HCT116 (cell line): Measurements from ENCODE around the gene TOX2. TPM values are rescaled to one million over a fixed set of nuclear protein-coding genes. Genes with fewer than 3 reads are reported as not detected.

Experiments used
- ATAC-seq: fragments of 200-7000 bp; cut with Tn5 transposase; 2 replicates; pipeline ENCODE4 v1.9.1; 2020; ENCODE audit warnings: mild to moderate bottlenecking, moderate library complexity
- BruUV-seq: library from RNA; stranded (reverse); fragments of 400-500 nt; replicated peaks from 2 replicates; lab custom pipeline; 2021; lab: Mats Ljungman, UMichigan
- CTCF ChIA-PET: fragments of 300-600 bp; sonication (Branson Sonifier 250); formaldehyde crosslinking; loops from one replicate; lab custom pipeline; 2021; ENCODE audit warnings: antibody characterized with exemption; lab: Charles Lee
- POLR2A ChIA-PET: fragments of 300-600, 350-600 bp; sonication (Branson Sonifier 250); formaldehyde crosslinking; loops from one replicate; lab custom pipeline; 2021; ENCODE audit warnings: antibody characterized with exemption; lab: Charles Lee
- RAD21 ChIA-PET, 2 experiments: fragments of 300-600 bp; sonication (Branson Sonifier 250); formaldehyde crosslinking; loops; one replicate each; lab custom pipeline; 2023; ENCODE audit warnings: low total read pairs in 2 of 2; ENCODE audit not compliant: uncharacterized antibody in 2 of 2, unreplicated experiment in 2 of 2, low non-redundant PET in 1 of 2; lab: Charles Lee
- DNase-seq: peaks from one replicate; pipeline ENCODE4 v3.0.0-alpha.2; 2010; ENCODE audit warnings: low read depth, low spot score
- H2AFZ ChIP-seq: fragments of 200-600 bp; shearing (Covaris generic), sonication (generic); 2 replicates; pipeline ENCODE4 v1.6.1; 2017; ENCODE audit warnings: low read depth, mixed run types, mixed read lengths, antibody characterized with exemption, low read length; ENCODE audit not compliant: poor library complexity, severe bottlenecking
- H3K27ac ChIP-seq: 2 replicates; pipeline ENCODE4 v1.5.1; 2012; ENCODE audit warnings: low read depth, low read length
- H3K27me3 ChIP-seq: fragments of 200-600 bp; sonication (generic); 2 replicates; pipeline ENCODE4 v1.6.1; 2016; ENCODE audit warnings: mixed run types, low read length, mixed read lengths; ENCODE audit not compliant: insufficient read depth
- H3K36me3 ChIP-seq, 2 experiments: fragments of 200-500 bp in 1 of 2; fragments of 200-600 bp in 1 of 2; sonication (Bioruptor generic) in 1 of 2; sonication (generic) in 1 of 2; 2 replicates each; pipeline versions ENCODE4 v1.5.1 to v1.6.1; 2014 to 2016; ENCODE audit warnings: low read length in 2 of 2, inconsistent platforms in 1 of 2, mixed read lengths in 1 of 2, mixed run types in 1 of 2; ENCODE audit not compliant: insufficient read depth in 2 of 2, control insufficient read depth in 1 of 2
- H3K4me1 ChIP-seq, 2 experiments: fragments of 200-600 bp in 1 of 2; sonication (generic) in 1 of 2; 2 replicates each; pipeline versions ENCODE4 v1.5.1 to v1.6.1; 2012 to 2017; ENCODE audit warnings: low read length in 2 of 2, inconsistent platforms in 1 of 2, mild to moderate bottlenecking in 1 of 2, mixed read lengths in 1 of 2, mixed run types in 1 of 2, moderate library complexity in 1 of 2; ENCODE audit not compliant: insufficient read depth in 2 of 2, control insufficient read depth in 1 of 2
- H3K4me2 ChIP-seq: fragments of 200-600 bp; sonication (generic); 2 replicates; pipeline ENCODE4 v1.6.1; 2017; ENCODE audit warnings: mixed run types, low read length, mixed read lengths
- H3K4me3 ChIP-seq, 2 experiments: fragments of 200-600 bp in 1 of 2; sonication (generic) in 1 of 2; replicated peaks in 1 of 2; 2 replicates each; pipeline ENCODE4 v1.5.1; 2011 to 2016; ENCODE audit warnings: low read length in 2 of 2, control low read depth in 1 of 2, low read depth in 1 of 2, mild to moderate bottlenecking in 1 of 2, mixed read lengths in 1 of 2, mixed run types in 1 of 2
- H3K79me2 ChIP-seq: fragments of 200-600 bp; sonication (generic); 2 replicates; pipeline ENCODE4 v1.6.1; 2017; ENCODE audit warnings: mild to moderate bottlenecking, mixed run types, low read length, moderate library complexity, mixed read lengths; ENCODE audit not compliant: insufficient read depth
- H3K9ac ChIP-seq: fragments of 200-600 bp; sonication (generic); 2 replicates; pipeline ENCODE4 v1.6.1; 2016; ENCODE audit warnings: low read length, mixed read lengths
- H3K9me2 ChIP-seq: fragments of 200-600 bp; sonication (generic), shearing (Covaris generic); 2 replicates; pipeline ENCODE4 v1.6.1; 2017; ENCODE audit warnings: mixed run types, mild to moderate bottlenecking, moderate library complexity; ENCODE audit not compliant: insufficient read depth
- H3K9me3 ChIP-seq, 2 experiments: fragments of 200-500 bp in 1 of 2; fragments of 200-600 bp in 1 of 2; sonication (Bioruptor generic) in 1 of 2; sonication (generic) in 1 of 2; 2 replicates each; pipeline ENCODE4 v1.6.1; 2014 to 2017; ENCODE audit warnings: low read length in 2 of 2, mixed read lengths in 2 of 2, inconsistent platforms in 1 of 2, low read depth in 1 of 2, mild to moderate bottlenecking in 1 of 2, mixed run types in 1 of 2, moderate library complexity in 1 of 2; ENCODE audit not compliant: control insufficient read depth in 1 of 2, insufficient read depth in 1 of 2
- H4K20me1 ChIP-seq: fragments of 200-600 bp; sonication (generic), shearing (Covaris generic); 2 replicates; pipeline ENCODE4 v1.6.1; 2017; ENCODE audit warnings: mixed run types, mild to moderate bottlenecking, moderate library complexity; ENCODE audit not compliant: insufficient read depth
- CBX3 ChIP-seq: IDR thresholded peaks from 2 replicates; pipeline ENCODE4 v1.6.1; 2012; ENCODE audit warnings: low read depth
- CEBPB ChIP-seq: IDR thresholded peaks from 2 replicates; pipeline ENCODE4 v1.6.1; 2012; ENCODE audit warnings: low read depth
- CTCF ChIP-seq, 3 experiments: fragments of 200-600 bp in 1 of 3; sonication (generic) in 1 of 3; IDR thresholded peaks in 2 of 3; conservative IDR thresholded peaks in 1 of 3; 2 replicates each; pipeline ENCODE4 v1.5.1; 2012 to 2017; ENCODE audit warnings: low read depth in 2 of 3, low read length in 2 of 3, antibody characterized with exemption in 1 of 3, borderline replicate concordance in 1 of 3, control low read depth in 1 of 3, mild to moderate bottlenecking in 1 of 3, mixed read lengths in 1 of 3, mixed run types in 1 of 3, moderate library complexity in 1 of 3; ENCODE audit not compliant: insufficient read depth in 1 of 3
- EGR1 ChIP-seq: IDR thresholded peaks from 2 replicates; pipeline ENCODE4 v1.6.1; 2012; ENCODE audit warnings: low read depth
- ELF1 ChIP-seq: IDR thresholded peaks from 2 replicates; pipeline ENCODE4 v1.6.1; 2012; ENCODE audit warnings: low read depth, borderline replicate concordance
- EZH2 ChIP-seq: fragments of 200-600 bp; sonication (generic); IDR thresholded peaks from 2 replicates; pipeline ENCODE4 v1.6.1; 2017; ENCODE audit warnings: antibody characterized with exemption, mixed run types
- EZH2phosphoT487 ChIP-seq: fragments of 200-600 bp; IDR thresholded peaks from 2 replicates; pipeline ENCODE4 v1.6.1; 2018; ENCODE audit warnings: antibody characterized with exemption, borderline replicate concordance
- FOSL1 ChIP-seq: IDR thresholded peaks from 2 replicates; pipeline ENCODE4 v1.6.1; 2012; ENCODE audit warnings: low read depth
- JUND ChIP-seq: IDR thresholded peaks from 2 replicates; pipeline ENCODE4 v1.6.1; 2012
- POLR2A ChIP-seq: IDR thresholded peaks from 2 replicates; pipeline ENCODE4 v1.7.0; 2011; ENCODE audit warnings: borderline replicate concordance; ENCODE audit not compliant: insufficient read depth, insufficient read length; ENCODE audit errors: extremely low read depth
- POLR2AphosphoS5 ChIP-seq: IDR thresholded peaks from 2 replicates; pipeline ENCODE4 v1.6.1; 2011; ENCODE audit warnings: mild to moderate bottlenecking, low read depth, low read length, moderate library complexity
- SIN3A ChIP-seq: IDR thresholded peaks from 2 replicates; pipeline ENCODE4 v1.6.1; 2012; ENCODE audit warnings: low read depth
- SP1 ChIP-seq: IDR thresholded peaks from 2 replicates; pipeline ENCODE4 v1.6.1; 2012; ENCODE audit warnings: low read depth
- SRF ChIP-seq: IDR thresholded peaks from 2 replicates; pipeline ENCODE4 v1.6.1; 2012; ENCODE audit warnings: low read depth
- YY1 ChIP-seq: IDR thresholded peaks from 2 replicates; pipeline ENCODE4 v1.6.1; 2011; ENCODE audit warnings: low read length, low read depth, moderate library complexity, mild to moderate bottlenecking; ENCODE audit not compliant: insufficient replicate concordance; ENCODE audit errors: extremely low read depth
- ZFX ChIP-seq: fragments of 450-650 bp; IDR thresholded peaks from 2 replicates; pipeline ENCODE4 v1.6.1; 2017
- ZNF274 ChIP-seq: fragments of 200-500 bp; sonication (Bioruptor generic); IDR thresholded peaks from 2 replicates; pipeline ENCODE4 v1.6.1; 2014; ENCODE audit warnings: mild to moderate bottlenecking, low read depth, low read length, inconsistent platforms
- intact Hi-C: fragments of 100-400 bp; cut with micrococcal nuclease; formaldehyde crosslinking; loops from 2 replicates; pipeline ENCODE4 v1.10.0; 2022
- total RNA-seq: library from RNA; stranded (reverse); gene quantifications from one replicate; pipeline ENCODE4 v1.2.1, GENCODE V29; 2021; ENCODE audit not compliant: unreplicated experiment
- TF ChIP-seq, protein P1 (sequence below): IDR thresholded peaks from 2 replicates; pipeline ENCODE4 v1.6.1; 2012
- TF ChIP-seq, protein P2 (sequence below): IDR thresholded peaks from 2 replicates; pipeline ENCODE4 v1.6.1; 2012; ENCODE audit warnings: low read depth
- TF ChIP-seq, protein P3 (sequence below): IDR thresholded peaks from 2 replicates; pipeline ENCODE4 v1.6.1; 2012

TOX2 gene
- total RNA-seq, 1 experiment from 2014 or later: 39.6 TPM

GRCh38 chr20:43984587-43984986, 69.9 kb downstream of the TOX2 start:
- H3K36me3 ChIP-seq: no peaks in the 10 kb centered on the region
- H3K27me3 ChIP-seq: no peaks in the 10 kb centered on the region
- intact Hi-C loops: no loop called here
- DNase-seq: no peak
- H2AFZ ChIP-seq: no peak overlapping the region
- H3K79me2 ChIP-seq: no peaks in the 10 kb centered on the region
- no peak overlapping the region for H3K4me3 ChIP-seq
- no TSS peak for BruUV-seq
- H3K27ac ChIP-seq: no peak overlapping the region
- TF ChIP-seq JUND: no peak
- TF ChIP-seq FOSL1: no peak
- TF ChIP-seq EZH2phosphoT487: no peak
- no peak for TF ChIP-seq EGR1
- TF ChIP-seq, protein P1, sequence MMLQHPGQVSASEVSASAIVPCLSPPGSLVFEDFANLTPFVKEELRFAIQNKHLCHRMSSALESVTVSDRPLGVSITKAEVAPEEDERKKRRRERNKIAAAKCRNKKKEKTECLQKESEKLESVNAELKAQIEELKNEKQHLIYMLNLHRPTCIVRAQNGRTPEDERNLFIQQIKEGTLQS: no peak
- TF ChIP-seq CEBPB: no peak
- TF ChIP-seq ELF1: no peak
- no peak for TF ChIP-seq POLR2AphosphoS5
- TF ChIP-seq POLR2A: no peak
- no peak for TF ChIP-seq YY1
- TF ChIP-seq EZH2: no peak
- no peak for TF ChIP-seq CTCF (IDR thresholded peaks at IDR 0.05 in 2 of 3, conservative IDR thresholded peaks at IDR 0.05 in 1 of 3; ENCODE audit: borderline replicate concordance in 1 of 3, insufficient read depth in 1 of 3, low read depth in 2 of 3, low read length in 2 of 3)
- TF ChIP-seq ZNF274: no peak
- TF ChIP-seq, protein P2, sequence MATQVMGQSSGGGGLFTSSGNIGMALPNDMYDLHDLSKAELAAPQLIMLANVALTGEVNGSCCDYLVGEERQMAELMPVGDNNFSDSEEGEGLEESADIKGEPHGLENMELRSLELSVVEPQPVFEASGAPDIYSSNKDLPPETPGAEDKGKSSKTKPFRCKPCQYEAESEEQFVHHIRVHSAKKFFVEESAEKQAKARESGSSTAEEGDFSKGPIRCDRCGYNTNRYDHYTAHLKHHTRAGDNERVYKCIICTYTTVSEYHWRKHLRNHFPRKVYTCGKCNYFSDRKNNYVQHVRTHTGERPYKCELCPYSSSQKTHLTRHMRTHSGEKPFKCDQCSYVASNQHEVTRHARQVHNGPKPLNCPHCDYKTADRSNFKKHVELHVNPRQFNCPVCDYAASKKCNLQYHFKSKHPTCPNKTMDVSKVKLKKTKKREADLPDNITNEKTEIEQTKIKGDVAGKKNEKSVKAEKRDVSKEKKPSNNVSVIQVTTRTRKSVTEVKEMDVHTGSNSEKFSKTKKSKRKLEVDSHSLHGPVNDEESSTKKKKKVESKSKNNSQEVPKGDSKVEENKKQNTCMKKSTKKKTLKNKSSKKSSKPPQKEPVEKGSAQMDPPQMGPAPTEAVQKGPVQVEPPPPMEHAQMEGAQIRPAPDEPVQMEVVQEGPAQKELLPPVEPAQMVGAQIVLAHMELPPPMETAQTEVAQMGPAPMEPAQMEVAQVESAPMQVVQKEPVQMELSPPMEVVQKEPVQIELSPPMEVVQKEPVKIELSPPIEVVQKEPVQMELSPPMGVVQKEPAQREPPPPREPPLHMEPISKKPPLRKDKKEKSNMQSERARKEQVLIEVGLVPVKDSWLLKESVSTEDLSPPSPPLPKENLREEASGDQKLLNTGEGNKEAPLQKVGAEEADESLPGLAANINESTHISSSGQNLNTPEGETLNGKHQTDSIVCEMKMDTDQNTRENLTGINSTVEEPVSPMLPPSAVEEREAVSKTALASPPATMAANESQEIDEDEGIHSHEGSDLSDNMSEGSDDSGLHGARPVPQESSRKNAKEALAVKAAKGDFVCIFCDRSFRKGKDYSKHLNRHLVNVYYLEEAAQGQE: no peak
- TF ChIP-seq CBX3: no peak
- no peak for TF ChIP-seq SIN3A
- TF ChIP-seq SRF: no peak
- no peak for TF ChIP-seq SP1
- no peak for TF ChIP-seq ZFX
- TF ChIP-seq, protein P3, sequence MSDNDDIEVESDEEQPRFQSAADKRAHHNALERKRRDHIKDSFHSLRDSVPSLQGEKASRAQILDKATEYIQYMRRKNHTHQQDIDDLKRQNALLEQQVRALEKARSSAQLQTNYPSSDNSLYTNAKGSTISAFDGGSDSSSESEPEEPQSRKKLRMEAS: no peak
- ChIA-PET RAD21 (no interaction called here), POLR2A (interaction anchor here (1.1 kb wide), 1 partner anchor 29 kb away, joined by 3 read pairs; no protein-coding TSS in a partner anchor), CTCF (interaction anchor here (2.1 to 2.7 kb wide), 2 partner anchors 10 to 12 kb away, joined by 9 to 11 read pairs; no protein-coding TSS in a partner anchor)
- no peaks in the 10 kb centered on the region for H3K9me2 ChIP-seq
- no peaks in the 10 kb centered on the region for H3K9me3 ChIP-seq
- H3K4me2 ChIP-seq: no peak overlapping the region
- H3K9ac ChIP-seq: no peak overlapping the region
- H4K20me1 ChIP-seq: no peaks in the 10 kb centered on the region
- peaks cover 0 to 19% of the 10 kb centered on the region in 2 experiments; a peak in 2 of 4 replicates for H3K4me1 ChIP-seq
- no peak for ATAC-seq
